CD14-positive monocyte (primary cell): Measurements from ENCODE around the gene SCN9A. TPM values are rescaled to one million over a fixed set of nuclear protein-coding genes. Genes with fewer than 3 reads are reported as not detected.

ENCODE experiments used
- DNase-seq, 3 donors: peaks; one replicate each; pipeline ENCODE4 v3.0.0-alpha.2; 2011 to 2022
- H2AFZ ChIP-seq: 2 replicates; pipeline ENCODE4 v1.6.0; 2012; ENCODE audit warnings: mild to moderate bottlenecking, low read depth, low read length, inconsistent platforms; ENCODE audit not compliant: insufficient read depth, poor library complexity, severe bottlenecking
- H3K27ac ChIP-seq, 2 donors: 1 replicate in 1 of 2; 2 replicates in 1 of 2; pipeline ENCODE4 v1.5.1; 2012 to 2013; ENCODE audit warnings: low read length in 2 of 2, control low read depth in 1 of 2, inconsistent platforms in 1 of 2, low read depth in 1 of 2, mild to moderate bottlenecking in 1 of 2
- H3K27me3 ChIP-seq, 2 donors: one replicate each; pipeline versions ENCODE4 v1.6.0 to v1.6.1; 2011 to 2013; ENCODE audit warnings: low read length in 2 of 2; ENCODE audit not compliant: control insufficient read depth in 2 of 2, insufficient read depth in 2 of 2
- H3K36me3 ChIP-seq, 2 donors: replicated peaks in 1 of 2; 1 replicate in 1 of 2; 2 replicates in 1 of 2; pipeline versions ENCODE4 v1.5.1 to v1.6.1; 2012 to 2013; ENCODE audit warnings: low read length in 2 of 2, control low read depth in 1 of 2, inconsistent platforms in 1 of 2, mild to moderate bottlenecking in 1 of 2; ENCODE audit not compliant: insufficient read depth in 2 of 2, control insufficient read depth in 1 of 2
- H3K4me1 ChIP-seq, 2 donors: 1 replicate in 1 of 2; 2 replicates in 1 of 2; pipeline versions ENCODE4 v1.5.1 to v1.6.1; 2012 to 2013; ENCODE audit warnings: low read length in 2 of 2, control low read depth in 1 of 2, inconsistent platforms in 1 of 2, mild to moderate bottlenecking in 1 of 2, moderate library complexity in 1 of 2; ENCODE audit not compliant: insufficient read depth in 2 of 2, control insufficient read depth in 1 of 2
- H3K4me2 ChIP-seq: replicated peaks from 2 replicates; pipeline ENCODE3; 2012; ENCODE audit warnings: low read length, moderate library complexity, mild to moderate bottlenecking; ENCODE audit not compliant: poor library complexity, severe bottlenecking; ENCODE audit errors: extremely low read depth
- H3K4me3 ChIP-seq, 3 experiments: fragments of 200-600 bp in 1 of 3; sonication (generic) in 1 of 3; replicated peaks in 1 of 3; 1 replicate in 2 of 3; 2 replicates in 1 of 3; pipeline ENCODE4 v1.5.1; 2011 to 2013; ENCODE audit warnings: low read length in 3 of 3, mild to moderate bottlenecking in 3 of 3, control low read depth in 2 of 3, low read depth in 2 of 3, inconsistent platforms in 1 of 3, moderate library complexity in 1 of 3
- H3K79me2 ChIP-seq: 2 replicates; pipeline ENCODE4 v1.6.0; 2012; ENCODE audit warnings: mild to moderate bottlenecking, control low read depth, inconsistent platforms, low read length, moderate library complexity; ENCODE audit not compliant: insufficient read depth
- H3K9ac ChIP-seq: 2 replicates; pipeline ENCODE4 v1.6.0; 2017; ENCODE audit warnings: low read length, mild to moderate bottlenecking; ENCODE audit not compliant: insufficient read depth, poor library complexity, severe bottlenecking
- H3K9me3 ChIP-seq, 2 donors: replicated peaks in 1 of 2; 1 replicate in 1 of 2; 2 replicates in 1 of 2; pipeline versions ENCODE4 v1.5.1 to v1.6.1; 2012 to 2013; ENCODE audit warnings: low read length in 2 of 2, control low read depth in 1 of 2; ENCODE audit not compliant: control insufficient read depth in 1 of 2, insufficient read depth in 1 of 2
- H4K20me1 ChIP-seq: 2 replicates; pipeline ENCODE4 v1.6.0; 2012; ENCODE audit warnings: mild to moderate bottlenecking, low read length, control low read depth, moderate library complexity; ENCODE audit not compliant: insufficient read depth
- H3K27ac Mint-ChIP-seq, 7 donors: one replicate each; pipeline ENCODE4 v1.8.0; 2020; ENCODE audit warnings: mild to moderate bottlenecking in 7 of 7, mixed read lengths in 7 of 7, moderate library complexity in 6 of 7, inconsistent platforms in 2 of 7
- H3K27me3 Mint-ChIP-seq, 3 donors: one replicate each; pipeline ENCODE4 v1.8.0; 2021 to 2022; ENCODE audit warnings: low read depth in 3 of 3, mild to moderate bottlenecking in 3 of 3, mixed read lengths in 3 of 3, moderate library complexity in 3 of 3, inconsistent platforms in 1 of 3
- H3K36me3 Mint-ChIP-seq, 2 donors: one replicate each; pipeline ENCODE4 v1.8.0; 2020; ENCODE audit warnings: mixed read lengths in 2 of 2, inconsistent platforms in 1 of 2, mild to moderate bottlenecking in 1 of 2
- H3K4me1 Mint-ChIP-seq: one replicate; pipeline ENCODE4 v1.8.0; 2020; ENCODE audit warnings: mild to moderate bottlenecking, mixed read lengths
- H3K4me3 Mint-ChIP-seq, 2 donors: one replicate each; pipeline ENCODE4 v1.8.0; 2020; ENCODE audit warnings: mild to moderate bottlenecking in 2 of 2, mixed read lengths in 2 of 2, moderate library complexity in 1 of 2
- H3K9me3 Mint-ChIP-seq, 7 donors: one replicate each; pipeline ENCODE4 v1.8.0; 2020 to 2022; ENCODE audit warnings: mixed read lengths in 7 of 7, mild to moderate bottlenecking in 6 of 7, moderate library complexity in 6 of 7, inconsistent platforms in 2 of 7
- CTCF ChIP-seq: fragments of 200-600 bp; IDR thresholded peaks from one replicate; pipeline ENCODE4 v1.8.0; 2022; ENCODE audit warnings: antibody characterized with exemption, mild to moderate bottlenecking
- WGBS: methylation state at CpG from one replicate; pipeline ENCODE4 v1.1.5; 2013; ENCODE audit warnings: missing lambda C conversion rate; ENCODE audit not compliant: insufficient coverage; 5-methylcytosine and 5-hydroxymethylcytosine counted together
- intact Hi-C, 2 donors: fragments of 100-400 bp; cut with micrococcal nuclease; formaldehyde crosslinking; loops; one replicate each; pipeline versions ENCODE4 v1.15.0 to v1.15.1; 2023
- polyA plus RNA-seq, 3 donors: library from polyadenylated mRNA; depleted of rRNA in 1 of 3; unstranded in 2 of 3; stranded (reverse) in 1 of 3; fragments of 300-500 nt in 2 of 3; fragments of >200 nt in 1 of 3; fragmentation: Illumina TruSeq in 2 of 3; gene quantifications; 1 replicate in 2 of 3; 2 replicates in 1 of 3; pipeline ENCODE4 v1.2.3, GENCODE V29; 2012 to 2021

The SCN9A gene
- polyA plus RNA-seq, 3 donors = 0.24 to 0.67 (median 0.26) TPM

GRCh38 chr2:166155589-166155988 lies 220.2 kb downstream of the SCN9A start:
- no peaks in the 10 kb centered on the region for H3K4me1 Mint-ChIP-seq
- no peaks in the 10 kb centered on the region for H3K36me3 Mint-ChIP-seq
- Histone ChIP-seq H4K20me1 (no peaks in the 10 kb centered on the region), H3K27ac (no peak overlapping the region), H3K4me1 (no peaks in the 10 kb centered on the region), H3K36me3 (no peaks in the 10 kb centered on the region), H3K4me3 (no peak overlapping the region), H3K4me2 (no peak overlapping the region), H3K9me3 (no peaks in the 10 kb centered on the region), H2AFZ (no peak overlapping the region), H3K27me3 (no peaks in the 10 kb centered on the region), H3K79me2 (no peaks in the 10 kb centered on the region), H3K9ac (no peak overlapping the region)
- DNase-seq = no peak
- H3K9me3 Mint-ChIP-seq = peaks cover 0 to 2% (median 0%) of the 10 kb centered on the region in 7 donors
- WGBS = no CpG with 5 or more reads among the region's 2 CpGs
- no peak for TF ChIP-seq CTCF
- no peak overlapping the region for H3K27ac Mint-ChIP-seq
- H3K27me3 Mint-ChIP-seq = peaks cover 0 to 2% (median 2%) of the 10 kb centered on the region in 3 donors
- no peak overlapping the region for H3K4me3 Mint-ChIP-seq
- intact Hi-C loops = no loop called here

- Histone ChIP-seq H3K9ac (no peak overlapping the region), H3K9me3 (no peaks in the 10 kb centered on the region), H3K27me3 (no peaks in the 10 kb centered on the region), H3K79me2 (no peaks in the 10 kb centered on the region), H4K20me1 (no peaks in the 10 kb centered on the region), H2AFZ (no peak overlapping the region), H3K4me2 (no peak overlapping the region), H3K4me1 (no peaks in the 10 kb centered on the region), H3K36me3 (no peaks in the 10 kb centered on the region), H3K27ac (no peak overlapping the region), H3K4me3 (no peak overlapping the region)
- DNase-seq = no peak
- H3K4me1 Mint-ChIP-seq = no peaks in the 10 kb centered on the region
- H3K36me3 Mint-ChIP-seq = no peaks in the 10 kb centered on the region
- WGBS = 25% methylated on average over 2 of the region's 3 CpGs
- peaks cover 0 to 2% (median 0%) of the 10 kb centered on the region in 7 donors for H3K9me3 Mint-ChIP-seq
- no peak for TF ChIP-seq CTCF
- H3K27me3 Mint-ChIP-seq = peaks cover 0 to 2% (median 2%) of the 10 kb centered on the region in 3 donors
- intact Hi-C loops = no loop called here
- no peak overlapping the region for H3K27ac Mint-ChIP-seq
- no peak overlapping the region for H3K4me3 Mint-ChIP-seq
These were observed 220.9 kb downstream of the SCN9A start for GRCh38 chr2:166154685-166155338.
